Prostate gland (tissue), 2 donors: ENCODE data around the gene BEST3.

Experiments used
- POLR2A ChIP-seq: fragments of 450-650 bp; IDR thresholded peaks from one replicate; pipeline ENCODE4 v1.6.1; 2016; ENCODE audit warnings: antibody characterized with exemption, mild to moderate bottlenecking
- POLR2AphosphoS5 ChIP-seq: sonication (generic); formaldehyde crosslinking; IDR thresholded peaks from one replicate; pipeline ENCODE4 v1.6.1; 2017; ENCODE audit warnings: antibody characterized with exemption
- TF ChIP-seq, protein P1 (sequence below), 4 experiments: fragments of 200-600 bp in 2 of 4; fragments of 450-650 bp in 2 of 4; sonication (generic) in 2 of 4; IDR thresholded peaks; 1 replicate in 3 of 4; 2 replicates in 1 of 4; pipeline ENCODE4 v1.5.1; 2016 to 2019; ENCODE audit warnings: antibody characterized with exemption in 4 of 4, mild to moderate bottlenecking in 2 of 4, moderate library complexity in 2 of 4

DNA sequence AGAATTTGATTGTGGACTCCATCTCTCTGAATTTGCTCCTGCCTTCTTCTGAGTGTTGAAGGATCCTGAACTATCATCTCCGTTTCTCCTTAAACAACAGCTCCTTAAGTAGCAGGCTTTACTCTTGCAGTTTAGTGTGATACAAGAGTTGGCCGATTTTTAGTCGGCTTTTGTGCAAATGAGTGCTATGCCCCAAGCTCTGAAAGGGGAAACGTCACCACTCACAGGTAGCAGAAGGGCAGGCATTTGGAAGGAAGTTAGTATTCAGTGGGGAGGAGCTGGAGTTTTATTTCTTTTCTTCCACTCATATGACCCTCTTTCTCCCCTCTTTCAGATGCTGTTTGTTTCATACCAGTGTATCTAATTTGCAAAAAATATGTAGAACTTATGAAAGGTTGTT, 51.9 kb downstream of the BEST3 start:
- TF ChIP-seq POLR2A: no peak
- TF ChIP-seq POLR2AphosphoS5: no peak
- TF ChIP-seq, protein P1, sequence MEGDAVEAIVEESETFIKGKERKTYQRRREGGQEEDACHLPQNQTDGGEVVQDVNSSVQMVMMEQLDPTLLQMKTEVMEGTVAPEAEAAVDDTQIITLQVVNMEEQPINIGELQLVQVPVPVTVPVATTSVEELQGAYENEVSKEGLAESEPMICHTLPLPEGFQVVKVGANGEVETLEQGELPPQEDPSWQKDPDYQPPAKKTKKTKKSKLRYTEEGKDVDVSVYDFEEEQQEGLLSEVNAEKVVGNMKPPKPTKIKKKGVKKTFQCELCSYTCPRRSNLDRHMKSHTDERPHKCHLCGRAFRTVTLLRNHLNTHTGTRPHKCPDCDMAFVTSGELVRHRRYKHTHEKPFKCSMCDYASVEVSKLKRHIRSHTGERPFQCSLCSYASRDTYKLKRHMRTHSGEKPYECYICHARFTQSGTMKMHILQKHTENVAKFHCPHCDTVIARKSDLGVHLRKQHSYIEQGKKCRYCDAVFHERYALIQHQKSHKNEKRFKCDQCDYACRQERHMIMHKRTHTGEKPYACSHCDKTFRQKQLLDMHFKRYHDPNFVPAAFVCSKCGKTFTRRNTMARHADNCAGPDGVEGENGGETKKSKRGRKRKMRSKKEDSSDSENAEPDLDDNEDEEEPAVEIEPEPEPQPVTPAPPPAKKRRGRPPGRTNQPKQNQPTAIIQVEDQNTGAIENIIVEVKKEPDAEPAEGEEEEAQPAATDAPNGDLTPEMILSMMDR (IDR thresholded peaks at IDR 0.05): no peak
